ENCODE measurements around the gene FOXO3. TPM values are rescaled to one million over a fixed set of nuclear protein-coding genes. Genes with fewer than 3 reads are reported as not detected.
A peak's percentile ranks its signal among the peaks of the same experiment; 100 is the strongest.

The FOXO3 gene
- total and polyA plus RNA-seq, 2 donors from 2014 or later, result 9.4 to 76.1 TPM

GRCh38 chr6:108673153-108673552, 112.4 kb downstream of the FOXO3 start:
- Histone ChIP-seq H3K4me3 (ENCODE audit: low read length in 3 of 3) (no peak overlapping the region), H3K9me3 (ENCODE audit: control insufficient read depth in 2 of 3, insufficient read depth in 1 of 3, low read length in 3 of 3) (no peaks in the 10 kb centered on the region), H3K27me3 (ENCODE audit: control insufficient read depth, insufficient read depth, low read length) (no peaks in the 10 kb centered on the region), H3K36me3 (ENCODE audit: control insufficient read depth in 2 of 3, insufficient read depth in 3 of 3, low read length in 3 of 3) (peaks cover 0 to 5% (median 0%) of the 10 kb centered on the region in 3 donors), H3K27ac (ENCODE audit: low read depth in 2 of 2, low read length in 2 of 2) (no peak overlapping the region), H3K9ac (ENCODE audit: low read length in 3 of 3) (no peak overlapping the region), H3K4me1 (ENCODE audit: control insufficient read depth in 2 of 3, insufficient read depth in 2 of 3, low read depth in 1 of 3, low read length in 3 of 3) (peaks cover 0 to 30% (median 26%) of the 10 kb centered on the region in 3 donors)
- TF ChIP-seq CTCF (IDR thresholded peaks at IDR 0.05; ENCODE audit: borderline replicate concordance, extremely low read depth, insufficient read depth), result no peak
- FAIRE-seq (no peak), DNase-seq (no peak)
- intact Hi-C loops (cut with DNase I), result no loop called here

GRCh38 chr6:108673602-108674001, 112.9 kb downstream of the FOXO3 start:
- Histone ChIP-seq H3K4me1 (ENCODE audit: control insufficient read depth in 2 of 3, insufficient read depth in 2 of 3, low read depth in 1 of 3, low read length in 3 of 3) (peaks cover 0 to 26% (median 26%) of the 10 kb centered on the region in 3 donors), H3K4me3 (ENCODE audit: low read length in 3 of 3) (no peak overlapping the region), H3K36me3 (ENCODE audit: control insufficient read depth in 2 of 3, insufficient read depth in 3 of 3, low read length in 3 of 3) (peaks cover 0 to under 1% (median 0%) of the 10 kb centered on the region in 3 donors), H3K9me3 (ENCODE audit: control insufficient read depth in 2 of 3, insufficient read depth in 1 of 3, low read length in 3 of 3) (no peaks in the 10 kb centered on the region), H3K9ac (ENCODE audit: low read length in 3 of 3) (no peak overlapping the region), H3K27me3 (ENCODE audit: control insufficient read depth, insufficient read depth, low read length) (no peaks in the 10 kb centered on the region), H3K27ac (ENCODE audit: low read depth in 2 of 2, low read length in 2 of 2) (no peak overlapping the region)
- FAIRE-seq (no peak), DNase-seq (no peak)
- TF ChIP-seq CTCF (IDR thresholded peaks at IDR 0.05; ENCODE audit: borderline replicate concordance, extremely low read depth, insufficient read depth), result no peak
- intact Hi-C loops (cut with DNase I), result no loop called here

GRCh38 chr6:108675226-108676200, 114.8 kb downstream of the FOXO3 start:
- intact Hi-C loops (cut with DNase I), result no loop called here
- Histone ChIP-seq H3K36me3 (ENCODE audit: control insufficient read depth in 2 of 3, insufficient read depth in 3 of 3, low read length in 3 of 3) (no peaks in the 10 kb centered on the region), H3K9ac (ENCODE audit: low read length in 3 of 3) (no peak overlapping the region), H3K27me3 (ENCODE audit: control insufficient read depth, insufficient read depth, low read length) (no peaks in the 10 kb centered on the region), H3K4me3 (ENCODE audit: low read length in 3 of 3) (no peak overlapping the region), H3K27ac (ENCODE audit: low read depth in 2 of 2, low read length in 2 of 2) (no peak overlapping the region), H3K9me3 (ENCODE audit: control insufficient read depth in 2 of 3, insufficient read depth in 1 of 3, low read length in 3 of 3) (no peaks in the 10 kb centered on the region), H3K4me1 (ENCODE audit: control insufficient read depth in 2 of 3, insufficient read depth in 2 of 3, low read depth in 1 of 3, low read length in 3 of 3) (peaks cover 0 to 23% (median 18%) of the 10 kb centered on the region in 3 donors)
- no peak for TF ChIP-seq CTCF (IDR thresholded peaks at IDR 0.05; ENCODE audit: borderline replicate concordance, extremely low read depth, insufficient read depth)
- peak in 1 of 5 donors; percentile 33 for DNase-seq
- no peak for FAIRE-seq
